Measurements from ENCODE around the gene FBLN1.

Gene FBLN1

DNA sequence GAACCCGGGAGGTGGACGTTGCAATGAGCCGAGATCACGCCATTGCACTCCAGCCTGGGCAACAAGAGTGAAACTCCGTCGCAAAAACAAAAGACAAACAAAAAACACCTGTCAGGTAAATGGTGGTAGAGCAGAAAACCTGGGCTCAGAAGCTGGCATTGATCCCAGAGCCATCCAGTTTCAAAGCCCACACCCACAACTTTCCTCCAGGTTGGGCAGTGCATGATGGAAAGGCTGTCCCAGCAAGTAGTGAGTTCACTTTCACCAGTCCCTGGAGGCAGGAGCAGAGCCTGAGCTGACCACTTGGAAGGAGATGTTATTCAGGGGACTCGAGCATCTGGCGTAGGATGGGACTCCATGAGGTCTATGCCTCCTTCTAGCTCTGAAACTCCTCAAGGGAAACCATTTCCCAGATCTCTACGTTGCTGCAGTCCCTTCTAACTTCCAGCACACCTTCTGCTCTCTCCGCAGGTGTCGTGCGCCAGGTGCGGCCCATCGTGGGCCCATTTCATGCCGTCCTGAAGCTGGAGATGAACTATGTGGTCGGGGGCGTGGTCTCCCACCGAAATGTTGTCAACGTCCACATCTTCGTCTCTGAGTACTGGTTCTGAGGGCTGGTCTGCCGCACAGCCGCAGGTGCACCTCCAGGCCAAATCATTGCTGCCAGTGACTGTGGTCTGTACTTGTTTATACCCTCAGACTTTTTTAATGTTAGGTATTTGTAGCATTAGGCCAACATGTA is 97.3 kb downstream of the FBLN1 start:
- TF ChIP-seq ZNF10 (tag by site-specific recombination; IDR thresholded peaks at IDR 0.05) = no peak
- peak; percentile 75 for TF ChIP-seq SCRT1 (tag by site-specific recombination; IDR thresholded peaks at IDR 0.05; ENCODE audit: borderline replicate concordance)
- TF ChIP-seq ZNF19 (tag by site-specific recombination; IDR thresholded peaks at IDR 0.05; ENCODE audit: low read depth) = no peak
- TF ChIP-seq, protein P1, sequence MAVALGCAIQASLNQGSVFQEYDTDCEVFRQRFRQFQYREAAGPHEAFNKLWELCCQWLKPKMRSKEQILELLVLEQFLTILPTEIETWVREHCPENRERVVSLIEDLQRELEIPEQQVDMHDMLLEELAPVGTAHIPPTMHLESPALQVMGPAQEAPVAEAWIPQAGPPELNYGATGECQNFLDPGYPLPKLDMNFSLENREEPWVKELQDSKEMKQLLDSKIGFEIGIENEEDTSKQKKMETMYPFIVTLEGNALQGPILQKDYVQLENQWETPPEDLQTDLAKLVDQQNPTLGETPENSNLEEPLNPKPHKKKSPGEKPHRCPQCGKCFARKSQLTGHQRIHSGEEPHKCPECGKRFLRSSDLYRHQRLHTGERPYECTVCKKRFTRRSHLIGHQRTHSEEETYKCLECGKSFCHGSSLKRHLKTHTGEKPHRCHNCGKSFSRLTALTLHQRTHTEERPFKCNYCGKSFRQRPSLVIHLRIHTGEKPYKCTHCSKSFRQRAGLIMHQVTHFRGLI (tag by site-specific recombination; IDR thresholded peaks at IDR 0.05) = peak; percentile 95
- H3K4me1 ChIP-seq (ENCODE audit: control insufficient read depth, insufficient read depth, low read length) = no peaks in the 10 kb centered on the region
- peaks cover 0 to 5% of the 10 kb centered on the region in 2 experiments; a peak in 1 of 3 replicates for H3K36me3 ChIP-seq (ENCODE audit: control insufficient read depth in 2 of 2, insufficient read depth in 1 of 2, low read length in 2 of 2)
- ChIA-PET POLR2A (no interaction called here), CTCF (no interaction called here)
- no peak overlapping the region for H3K4me3 ChIP-seq (ENCODE audit: low read depth, low read length)
- no peak overlapping the region for H3K27ac ChIP-seq (ENCODE audit: extremely low read depth, low read depth, low read length)
- no peaks in the 10 kb centered on the region for H3K9me3 ChIP-seq (ENCODE audit: control insufficient read depth, insufficient read depth, low read depth, low read length)

DNA sequence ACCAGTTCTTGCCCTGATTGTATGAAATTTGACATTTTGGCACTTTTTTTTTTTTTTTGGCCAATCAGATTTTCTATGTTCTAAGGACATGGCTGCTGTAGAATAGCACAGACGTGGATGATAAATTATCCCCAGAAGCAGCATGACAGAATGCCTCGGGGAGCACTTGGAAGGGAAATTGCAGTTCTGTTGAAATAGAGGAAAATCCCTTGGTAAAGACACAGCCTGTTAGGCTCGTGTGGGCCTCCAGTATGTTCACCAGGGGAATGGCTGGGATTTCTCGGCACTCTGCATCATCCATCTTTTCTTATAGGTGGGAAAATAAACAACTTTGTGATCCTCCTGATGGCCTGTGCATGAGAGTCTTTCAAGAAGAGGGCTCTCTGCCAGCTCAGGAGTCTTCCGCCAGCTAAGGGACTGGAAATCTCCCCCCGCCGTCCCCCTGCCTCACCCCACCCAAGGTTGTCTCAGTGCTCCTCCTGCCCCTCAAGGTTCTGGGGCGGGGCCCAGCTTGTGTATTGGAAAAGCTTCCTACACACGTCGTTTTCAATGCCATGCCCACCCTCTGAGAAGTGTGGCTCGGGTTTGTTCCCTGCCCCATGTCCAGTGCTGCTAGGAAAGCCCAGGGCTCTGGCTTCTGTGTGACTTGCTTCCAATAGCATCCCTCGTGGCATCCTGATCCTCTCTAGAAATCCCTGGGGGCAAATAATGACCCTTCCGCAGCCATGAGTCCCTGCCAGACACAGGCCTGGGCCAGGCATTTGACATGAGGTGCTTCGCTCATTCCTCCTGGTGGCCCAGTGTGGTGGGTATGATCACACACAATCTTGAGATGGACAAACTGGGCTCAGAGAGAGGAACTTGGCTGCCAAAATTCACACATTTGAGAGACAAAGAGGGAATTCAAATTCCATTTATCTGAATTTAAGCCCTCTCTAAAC is 98.4 kb downstream of the FBLN1 start:
- POLR2A ChIA-PET = no interaction called here
- Histone ChIP-seq H3K36me3 (ENCODE audit: control insufficient read depth in 2 of 2, insufficient read depth in 1 of 2, low read length in 2 of 2) (peaks cover 0 to 5% of the 10 kb centered on the region in 2 experiments; a peak in 1 of 3 replicates), H3K9me3 (ENCODE audit: control insufficient read depth, insufficient read depth, low read depth, low read length) (no peaks in the 10 kb centered on the region), H3K27ac (ENCODE audit: extremely low read depth, low read depth, low read length) (no peak overlapping the region), H3K4me3 (ENCODE audit: low read depth, low read length) (no peak overlapping the region), H3K4me1 (ENCODE audit: control insufficient read depth, insufficient read depth, low read length) (no peaks in the 10 kb centered on the region)
- TF ChIP-seq, protein P2, sequence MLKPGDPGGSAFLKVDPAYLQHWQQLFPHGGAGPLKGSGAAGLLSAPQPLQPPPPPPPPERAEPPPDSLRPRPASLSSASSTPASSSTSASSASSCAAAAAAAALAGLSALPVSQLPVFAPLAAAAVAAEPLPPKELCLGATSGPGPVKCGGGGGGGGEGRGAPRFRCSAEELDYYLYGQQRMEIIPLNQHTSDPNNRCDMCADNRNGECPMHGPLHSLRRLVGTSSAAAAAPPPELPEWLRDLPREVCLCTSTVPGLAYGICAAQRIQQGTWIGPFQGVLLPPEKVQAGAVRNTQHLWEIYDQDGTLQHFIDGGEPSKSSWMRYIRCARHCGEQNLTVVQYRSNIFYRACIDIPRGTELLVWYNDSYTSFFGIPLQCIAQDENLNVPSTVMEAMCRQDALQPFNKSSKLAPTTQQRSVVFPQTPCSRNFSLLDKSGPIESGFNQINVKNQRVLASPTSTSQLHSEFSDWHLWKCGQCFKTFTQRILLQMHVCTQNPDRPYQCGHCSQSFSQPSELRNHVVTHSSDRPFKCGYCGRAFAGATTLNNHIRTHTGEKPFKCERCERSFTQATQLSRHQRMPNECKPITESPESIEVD (tag by site-specific recombination; IDR thresholded peaks at IDR 0.05) = no peak
- TF ChIP-seq ZNF433 (tag by site-specific recombination; IDR thresholded peaks at IDR 0.05; ENCODE audit: low read depth) = no peak
- no peak for TF ChIP-seq ZNF670 (tag by site-specific recombination; IDR thresholded peaks at IDR 0.05; ENCODE audit: low read depth)
- no peak for TF ChIP-seq WT1 (tag by site-specific recombination; IDR thresholded peaks at IDR 0.05)
- TF ChIP-seq ZNF221 (tag by site-specific recombination; IDR thresholded peaks at IDR 0.05; ENCODE audit: borderline replicate concordance) = no peak
- no peak for TF ChIP-seq ZNF239 (tag by site-specific recombination; IDR thresholded peaks at IDR 0.05)
- no peak for TF ChIP-seq KLF1 (tag by site-specific recombination; IDR thresholded peaks at IDR 0.05)
- TF ChIP-seq, protein P3, sequence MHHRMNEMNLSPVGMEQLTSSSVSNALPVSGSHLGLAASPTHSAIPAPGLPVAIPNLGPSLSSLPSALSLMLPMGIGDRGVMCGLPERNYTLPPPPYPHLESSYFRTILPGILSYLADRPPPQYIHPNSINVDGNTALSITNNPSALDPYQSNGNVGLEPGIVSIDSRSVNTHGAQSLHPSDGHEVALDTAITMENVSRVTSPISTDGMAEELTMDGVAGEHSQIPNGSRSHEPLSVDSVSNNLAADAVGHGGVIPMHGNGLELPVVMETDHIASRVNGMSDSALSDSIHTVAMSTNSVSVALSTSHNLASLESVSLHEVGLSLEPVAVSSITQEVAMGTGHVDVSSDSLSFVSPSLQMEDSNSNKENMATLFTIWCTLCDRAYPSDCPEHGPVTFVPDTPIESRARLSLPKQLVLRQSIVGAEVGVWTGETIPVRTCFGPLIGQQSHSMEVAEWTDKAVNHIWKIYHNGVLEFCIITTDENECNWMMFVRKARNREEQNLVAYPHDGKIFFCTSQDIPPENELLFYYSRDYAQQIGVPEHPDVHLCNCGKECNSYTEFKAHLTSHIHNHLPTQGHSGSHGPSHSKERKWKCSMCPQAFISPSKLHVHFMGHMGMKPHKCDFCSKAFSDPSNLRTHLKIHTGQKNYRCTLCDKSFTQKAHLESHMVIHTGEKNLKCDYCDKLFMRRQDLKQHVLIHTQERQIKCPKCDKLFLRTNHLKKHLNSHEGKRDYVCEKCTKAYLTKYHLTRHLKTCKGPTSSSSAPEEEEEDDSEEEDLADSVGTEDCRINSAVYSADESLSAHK (tag by site-specific recombination; IDR thresholded peaks at IDR 0.05) = no peak
- TF ChIP-seq MZF1 (tag by site-specific recombination; IDR thresholded peaks at IDR 0.05; ENCODE audit: borderline replicate concordance) = no peak
- no peak for TF ChIP-seq ZBTB20 (tag by site-specific recombination; IDR thresholded peaks at IDR 0.05)
- no peak for TF ChIP-seq TCF7L2 (IDR thresholded peaks at IDR 0.05; ENCODE audit: borderline replicate concordance, low read depth, low read length)
- CTCF ChIA-PET = no interaction called here

Data from HEK293 (cell line).